NCI-H1092 treated with DMSO at 0.1 percent for 48 hours (cell line): ENCODE measurements around the gene LMF2.

Source experiments
- DNase-seq: peaks from one replicate; lab custom pipeline; 2025; lab: John Stamatoyannopoulos, UW

LMF2 gene

DNA sequence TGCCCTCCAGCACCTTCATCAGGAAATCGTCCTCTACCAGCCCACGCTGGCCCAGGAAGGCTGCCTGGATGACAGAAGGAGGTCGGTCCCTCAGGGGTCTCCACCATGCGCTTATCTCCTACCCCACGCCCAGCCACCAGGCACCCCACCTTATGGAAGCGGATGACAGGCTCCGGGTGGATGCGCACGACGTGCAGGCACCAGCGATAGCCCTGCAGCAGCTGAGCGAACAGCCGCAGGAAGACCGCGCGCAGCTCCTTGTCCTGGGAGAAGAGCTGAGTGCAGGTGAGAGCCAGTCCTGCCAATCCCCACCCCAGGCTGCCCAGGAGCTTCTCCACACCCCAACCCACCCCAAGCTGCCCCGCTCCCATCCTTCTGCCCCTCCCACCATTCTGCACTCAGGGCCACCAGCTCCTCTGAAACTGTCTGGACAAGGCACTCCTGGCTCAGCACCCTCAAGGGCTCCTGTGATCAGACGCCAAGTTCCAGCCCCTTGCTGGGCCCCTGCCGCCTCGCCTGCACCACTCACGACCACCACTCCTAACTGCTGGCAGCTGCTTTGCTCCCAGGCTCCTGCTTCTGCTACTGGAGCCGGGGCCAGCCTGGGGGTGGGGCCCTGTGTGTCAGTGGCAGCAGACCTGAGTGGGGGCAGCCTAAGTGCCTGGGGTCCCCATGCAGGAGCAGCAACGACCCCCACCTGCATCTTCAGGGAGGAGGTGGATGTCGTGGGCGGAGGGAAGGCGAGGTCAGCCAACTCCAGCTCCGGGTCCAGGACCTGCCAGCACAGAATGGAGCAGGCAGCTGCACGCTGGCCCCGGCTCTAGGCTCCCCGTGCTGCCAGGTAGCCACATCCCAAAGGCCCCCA, 42.2 kb downstream of the LMF2 start:
- no peak for DNase-seq

DNA sequence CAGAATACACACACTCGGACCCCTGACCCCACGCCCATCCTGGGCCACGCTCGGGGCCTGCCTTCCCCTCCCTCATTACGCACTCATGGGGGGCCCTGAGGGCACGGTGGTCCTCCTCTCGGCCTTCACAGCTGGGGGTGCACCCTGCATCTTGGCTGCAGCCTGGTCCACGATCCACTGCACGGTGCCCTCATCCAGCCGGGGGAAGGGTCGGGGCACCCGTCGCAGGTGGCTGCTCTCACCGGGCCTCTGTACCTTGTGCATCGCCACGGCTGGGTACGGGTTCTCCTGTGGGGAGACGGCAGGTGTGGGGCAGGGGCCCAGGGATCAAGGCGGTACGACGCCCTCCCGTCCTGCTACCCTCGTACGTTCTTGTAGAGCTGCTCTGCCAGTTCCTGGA, 43.1 kb downstream of the LMF2 start:
- DNase-seq: no peak

DNA sequence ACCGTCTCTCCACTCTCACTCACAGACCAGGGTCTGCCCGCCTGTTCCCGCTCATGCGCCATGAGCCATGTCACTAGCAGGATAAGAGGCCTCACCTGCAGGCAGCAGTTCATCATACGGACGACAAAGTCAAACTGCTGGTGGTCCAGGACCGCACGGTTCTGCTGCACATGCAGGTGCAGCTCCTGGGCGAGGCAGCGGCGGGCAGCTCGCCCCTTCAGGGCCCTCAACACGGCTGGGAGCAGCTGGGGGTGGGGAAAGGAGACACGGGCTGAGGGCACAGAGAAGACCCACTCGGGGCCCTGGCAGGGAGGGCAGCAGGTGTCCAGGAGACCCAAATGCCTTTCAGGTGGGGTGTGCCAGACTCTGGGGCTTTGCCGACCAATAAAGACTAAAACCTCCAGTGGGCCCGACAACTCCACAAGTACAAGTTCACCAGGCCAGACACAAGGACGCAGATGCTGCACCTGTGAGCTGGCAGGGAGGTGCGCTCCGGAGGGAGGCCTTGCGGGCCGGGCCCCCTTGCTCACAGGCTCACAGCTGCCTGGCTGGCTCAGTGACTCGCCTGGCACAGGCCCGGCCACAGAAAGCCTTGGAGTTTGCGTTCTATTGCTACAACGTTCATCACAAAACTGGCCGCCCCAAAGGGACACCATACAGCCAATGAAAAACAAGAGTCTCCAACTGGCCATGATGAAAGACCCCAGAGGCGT, 44.2 kb downstream of the LMF2 start:
- DNase-seq: no peak

DNA sequence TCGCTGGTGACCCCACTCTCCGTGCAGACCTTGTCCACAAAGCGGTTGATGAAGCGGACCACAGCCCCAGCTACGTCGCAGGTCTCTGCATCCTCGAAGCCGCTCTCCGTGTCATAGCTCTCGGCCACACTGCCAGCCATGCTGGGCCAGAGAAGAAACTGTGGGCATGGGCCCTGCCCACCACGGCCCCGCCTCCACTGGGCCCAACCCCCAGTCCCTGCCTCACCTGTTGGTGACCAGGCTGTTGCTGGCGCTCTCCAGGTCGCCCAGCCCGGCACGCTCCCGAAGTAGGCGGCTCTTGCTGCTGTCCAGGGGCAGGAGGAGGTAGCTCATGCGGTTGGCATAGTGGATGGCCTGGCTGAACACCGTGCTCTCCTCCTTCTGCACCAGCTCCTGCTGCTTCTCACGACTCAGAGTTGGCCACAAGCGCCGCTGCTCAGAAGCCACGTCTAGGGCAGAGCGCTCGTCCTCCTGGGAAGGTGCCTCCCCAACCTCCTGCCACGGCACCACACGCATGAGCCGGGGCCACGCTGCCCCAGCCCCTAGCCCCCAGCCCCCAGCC, 45.4 kb downstream of the LMF2 start:
- no peak for DNase-seq

DNA sequence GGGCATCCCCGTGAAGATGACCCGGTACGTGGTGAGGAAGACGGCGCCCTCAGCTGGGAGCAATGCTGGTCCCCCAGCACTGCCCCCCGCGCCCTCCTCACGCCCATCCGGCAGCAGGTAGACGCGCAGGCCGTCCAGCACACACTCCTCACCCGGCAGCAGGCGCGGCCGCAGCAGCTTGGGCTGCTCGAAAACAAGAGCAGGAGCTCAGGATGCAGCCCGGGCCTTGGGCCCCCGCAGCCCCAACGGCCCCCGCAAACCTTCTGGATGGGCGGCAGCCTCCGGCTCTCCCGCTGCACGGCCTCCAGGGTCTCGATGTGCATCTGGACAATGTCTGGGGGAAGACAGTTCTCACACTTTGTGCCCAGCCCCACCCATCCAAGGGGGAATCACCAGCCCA, 46.0 kb downstream of the LMF2 start:
- DNase-seq: no peak

DNA sequence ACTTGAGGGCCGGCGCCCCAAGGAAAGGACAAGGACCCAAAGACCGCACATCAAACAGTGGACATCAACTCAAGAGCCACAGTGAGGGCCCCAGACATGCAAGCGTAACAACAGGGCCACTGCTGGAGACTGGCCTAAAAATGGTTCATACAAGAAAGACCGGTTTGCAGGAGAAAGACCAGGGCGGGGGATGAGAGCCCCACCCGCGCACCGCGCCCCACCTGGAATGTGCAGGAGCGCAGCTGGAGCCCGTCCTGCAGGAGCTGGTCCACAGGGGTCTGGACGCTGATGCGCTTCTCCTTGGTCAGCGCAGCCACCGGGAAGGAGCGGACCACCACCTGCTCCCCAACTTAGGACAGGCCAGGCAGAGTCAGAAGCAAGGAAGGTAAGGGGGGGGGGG, 46.6 kb downstream of the LMF2 start:
- DNase-seq: no peak

DNA sequence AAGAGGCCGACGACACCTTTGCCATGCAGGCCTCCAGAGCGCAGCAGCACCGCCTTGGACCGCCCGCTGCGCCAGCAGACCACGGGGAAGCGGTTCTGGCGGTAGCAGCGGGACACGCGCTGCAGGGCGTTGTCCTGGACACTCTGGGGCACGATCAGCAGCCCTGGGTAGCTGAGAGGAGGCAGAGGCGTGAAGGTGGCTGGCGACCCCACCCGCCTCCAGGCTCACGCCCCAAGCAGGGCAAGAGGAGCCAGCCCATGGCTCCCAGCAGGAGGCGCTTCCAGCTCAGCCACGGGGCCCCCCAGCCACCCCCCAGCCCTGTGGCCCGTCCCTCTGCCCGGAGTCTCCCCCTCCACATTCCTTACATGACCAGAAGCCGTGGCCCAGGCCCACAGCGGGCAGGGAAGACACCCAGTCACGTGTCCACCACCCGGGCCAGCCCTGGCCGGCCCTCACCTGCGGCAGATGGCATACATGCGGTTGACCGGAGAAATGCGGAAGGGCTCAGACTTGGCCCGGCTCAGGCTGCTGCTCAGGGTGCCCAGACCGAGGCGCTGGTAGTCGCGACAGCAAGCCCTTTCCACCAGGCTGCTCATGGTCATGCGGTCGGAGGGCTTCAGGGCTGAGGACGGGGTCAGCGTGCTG, 47.9 kb downstream of the LMF2 start:
- no peak for DNase-seq

DNA sequence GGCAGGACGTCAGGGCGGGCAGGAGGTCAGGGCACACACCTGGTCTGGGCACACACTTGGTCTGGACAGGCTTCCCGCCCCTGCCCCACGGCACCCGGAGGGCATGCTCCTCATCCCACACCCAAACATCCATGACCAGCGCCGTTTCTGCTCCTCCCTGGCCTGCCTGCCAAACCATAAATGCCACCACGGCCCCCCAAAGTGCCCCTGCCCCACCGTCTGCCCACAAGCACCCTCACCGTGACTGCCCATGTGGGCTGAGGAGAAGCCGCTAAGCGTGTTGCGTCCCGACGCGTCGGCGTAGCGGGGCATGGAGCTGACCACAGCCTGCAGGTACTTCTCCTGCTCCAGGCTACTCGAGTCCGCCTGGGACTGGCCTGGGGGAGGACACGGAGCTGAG, 48.5 kb downstream of the LMF2 start:
- DNase-seq: no peak

DNA sequence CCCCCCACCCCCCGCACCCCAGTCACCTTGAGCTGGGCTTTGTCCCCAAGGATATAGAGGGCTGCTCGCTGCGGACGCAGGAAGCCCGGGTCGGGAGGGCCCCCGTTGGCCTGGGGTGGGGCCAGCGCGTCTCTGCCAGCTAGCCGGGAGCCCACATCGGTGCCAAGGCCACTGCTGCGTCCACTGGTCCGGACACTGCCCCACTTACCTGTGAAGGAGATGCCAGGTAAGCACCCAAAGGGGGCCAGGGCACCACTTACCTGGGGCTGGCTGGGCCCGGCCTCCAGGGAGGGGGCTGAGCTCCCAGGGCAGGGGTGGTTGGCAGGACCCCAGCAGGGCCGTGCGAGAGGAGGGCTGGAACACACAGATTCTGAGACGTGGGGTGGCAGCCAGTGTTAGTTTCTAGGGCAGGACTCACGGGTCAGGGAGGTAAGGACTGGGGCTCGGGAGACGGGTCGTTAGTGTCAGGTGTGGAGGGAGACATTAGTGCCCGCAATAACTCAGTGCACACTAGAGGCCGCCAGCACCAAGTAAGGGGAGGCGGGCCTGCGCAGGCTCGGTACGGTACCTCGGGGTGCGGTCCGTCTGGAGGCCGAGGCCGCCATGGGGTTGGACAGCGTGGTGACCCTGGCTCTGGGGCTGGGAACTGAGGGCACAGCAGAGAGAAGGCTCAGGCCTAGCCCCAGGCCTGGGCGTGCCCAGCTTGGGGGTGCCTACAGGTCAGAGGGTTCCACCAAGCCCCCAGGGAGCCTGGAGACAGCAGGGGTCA, 50.9 kb downstream of the LMF2 start:
- no peak for DNase-seq

DNA sequence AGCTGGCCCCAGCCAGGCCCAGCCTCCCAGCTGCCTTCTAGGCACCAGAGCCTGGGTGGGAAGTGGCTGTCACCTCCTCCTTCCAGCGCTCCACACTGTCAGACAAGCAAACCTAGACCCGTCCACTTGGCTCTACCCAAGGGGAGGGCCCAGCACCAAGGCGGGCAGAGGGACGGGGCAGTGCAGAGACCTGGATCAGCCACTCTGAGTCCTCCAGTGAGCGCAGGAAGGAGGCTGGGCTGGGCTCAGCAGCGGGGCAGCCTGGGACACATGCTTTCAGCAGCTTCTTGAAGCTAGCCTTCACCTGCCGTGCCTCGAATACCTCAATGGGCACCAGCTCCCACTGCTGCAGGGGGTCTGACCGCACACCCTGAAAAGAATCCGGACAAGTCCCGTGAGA, 51.5 kb downstream of the LMF2 start:
- DNase-seq: no peak

DNA sequence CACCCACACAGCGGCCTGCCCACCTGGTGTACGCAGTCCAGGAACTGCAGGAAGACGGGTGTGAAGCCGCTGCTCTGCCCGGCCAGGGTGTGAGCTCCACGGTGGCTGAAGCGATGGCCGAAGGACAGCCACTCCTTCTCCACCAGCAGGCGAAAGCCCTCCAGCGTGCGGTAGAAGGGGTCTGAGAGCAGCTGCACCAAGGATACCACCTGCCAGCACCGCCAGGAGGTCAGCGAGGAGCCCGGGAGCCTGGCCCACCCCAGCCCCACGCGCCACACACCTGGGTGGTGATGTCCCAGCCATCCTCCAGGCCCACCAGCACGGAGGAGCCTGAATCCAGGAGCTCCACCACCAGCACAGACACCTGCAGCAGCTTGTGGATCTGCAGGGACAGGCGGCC, 52.3 kb downstream of the LMF2 start:
- DNase-seq: no peak

DNA sequence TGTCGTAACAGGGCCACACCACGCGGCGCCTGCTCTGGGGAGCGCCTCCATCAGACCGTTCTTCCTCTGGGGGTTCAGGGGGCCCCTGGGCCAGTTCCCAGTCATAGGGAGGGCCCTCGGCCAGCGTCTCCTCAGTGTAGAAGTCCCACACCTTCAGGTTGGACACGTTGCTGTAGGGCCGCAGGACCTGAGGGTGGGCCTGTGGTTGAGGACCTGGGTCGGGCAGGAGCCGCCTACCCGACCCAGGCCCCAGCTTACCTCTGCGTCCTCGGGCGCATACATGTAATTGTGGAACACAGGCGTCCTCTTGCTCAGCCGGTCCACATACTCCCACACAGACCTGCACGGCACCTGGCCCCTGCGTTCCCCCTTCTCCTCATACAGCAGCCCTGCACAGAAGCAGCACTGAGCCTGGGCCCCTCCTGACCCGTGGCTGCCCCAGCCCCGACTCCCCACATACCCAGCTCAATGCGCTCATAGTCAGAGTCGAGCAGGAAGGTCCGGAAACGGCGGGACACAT, 52.9 kb downstream of the LMF2 start:
- DNase-seq: no peak
